Naive B cell (primary cell): ENCODE measurements around the gene RBM19. TPM values are rescaled to one million over a fixed set of nuclear protein-coding genes. Genes with fewer than 3 reads are reported as not detected.
A peak's percentile ranks its signal among the peaks of the same experiment; 100 is the strongest.
"Not testable (repeated sequence)": the region's sequence is repeated elsewhere in the genome, so short reads cannot be mapped to it uniquely, and the experiment has no call there.

ENCODE experiments used
- ATAC-seq, 2 donors: fragments of 150-1000 bp; cut with Tn5 transposase; 2 replicates each; pipeline ENCODE4 v1.10.0; 2021; ENCODE audit warnings: low read depth in 2 of 2, mild to moderate bottlenecking in 2 of 2, moderate library complexity in 2 of 2
- DNase-seq: peaks from one replicate; pipeline ENCODE4 v3.0.0; 2022
- H3K27ac Mint-ChIP-seq, 6 donors: one replicate each; pipeline ENCODE4 v1.8.0; 2020 to 2022; ENCODE audit warnings: mild to moderate bottlenecking in 6 of 6, mixed read lengths in 6 of 6, moderate library complexity in 5 of 6, inconsistent platforms in 2 of 6
- H3K27me3 Mint-ChIP-seq, 3 donors: one replicate each; pipeline ENCODE4 v1.8.0; 2021 to 2022; ENCODE audit warnings: mixed read lengths in 3 of 3, mild to moderate bottlenecking in 1 of 3
- H3K36me3 Mint-ChIP-seq, 2 donors: one replicate each; pipeline ENCODE4 v1.8.0; 2020 to 2022; ENCODE audit warnings: mixed read lengths in 2 of 2, inconsistent platforms in 1 of 2, mild to moderate bottlenecking in 1 of 2
- H3K4me1 Mint-ChIP-seq, 3 donors: one replicate each; pipeline ENCODE4 v1.8.0; 2020 to 2022; ENCODE audit warnings: mixed read lengths in 3 of 3, inconsistent platforms in 1 of 3, mild to moderate bottlenecking in 1 of 3, moderate library complexity in 1 of 3
- H3K4me3 Mint-ChIP-seq, 8 donors: one replicate each; pipeline ENCODE4 v1.8.0; 2020 to 2022; ENCODE audit warnings: mild to moderate bottlenecking in 8 of 8, mixed read lengths in 8 of 8, moderate library complexity in 8 of 8, inconsistent platforms in 2 of 8
- H3K9me3 Mint-ChIP-seq, 7 donors: one replicate each; pipeline ENCODE4 v1.8.0; 2020 to 2022; ENCODE audit warnings: mixed read lengths in 7 of 7, mild to moderate bottlenecking in 5 of 7, inconsistent platforms in 2 of 7, moderate library complexity in 1 of 7
- polyA plus RNA-seq, 6 donors: library from polyadenylated mRNA; unstranded; fragments of 300-500 nt; fragmentation: Illumina TruSeq; gene quantifications; one replicate each; pipeline ENCODE4 v1.2.3, GENCODE V29; 2021; ENCODE audit warnings: low read depth in 6 of 6

Gene RBM19
- polyA plus RNA-seq, 6 donors from 2014 or later: 5.6 to 18.9 (median 10.5) TPM

GRCh38 chr12:113820842-113821241 lies 145.3 kb downstream of the RBM19 start:
- ATAC-seq: no peak
- H3K27me3 Mint-ChIP-seq: no peaks in the 10 kb centered on the region
- H3K4me1 Mint-ChIP-seq: peaks cover 0 to 4% (median 1%) of the 10 kb centered on the region in 3 donors
- no peaks in the 10 kb centered on the region for H3K9me3 Mint-ChIP-seq
- no peak overlapping the region for H3K27ac Mint-ChIP-seq
- H3K36me3 Mint-ChIP-seq: peaks cover 12 to 32% of the 10 kb centered on the region in 2 donors
- DNase-seq: no peak
- H3K4me3 Mint-ChIP-seq: no peak overlapping the region

GRCh38 chr12:113820309-113820708 lies 145.8 kb downstream of the RBM19 start:
- H3K4me1 Mint-ChIP-seq: peaks cover 0 to 8% (median 1%) of the 10 kb centered on the region in 3 donors
- H3K4me3 Mint-ChIP-seq: peak overlapping the region in 3 of 8 donors; percentile 7 to 78 (median 25)
- H3K36me3 Mint-ChIP-seq: peaks cover 12 to 37% of the 10 kb centered on the region in 2 donors
- no peak for ATAC-seq
- no peak for DNase-seq
- no peaks in the 10 kb centered on the region for H3K27me3 Mint-ChIP-seq
- H3K27ac Mint-ChIP-seq: peak overlapping the region in 1 of 6 donors; percentile 74
- H3K9me3 Mint-ChIP-seq: no peaks in the 10 kb centered on the region

GRCh38 chr12:113819495-113819894 lies 146.6 kb downstream of the RBM19 start:
- no peak for DNase-seq
- H3K4me3 Mint-ChIP-seq: no peak overlapping the region
- ATAC-seq: no peak
- peaks cover 12 to 40% of the 10 kb centered on the region in 2 donors for H3K36me3 Mint-ChIP-seq
- H3K9me3 Mint-ChIP-seq: no peaks in the 10 kb centered on the region
- peaks cover 0 to 8% (median 0%) of the 10 kb centered on the region in 3 donors for H3K4me1 Mint-ChIP-seq
- H3K27me3 Mint-ChIP-seq: no peaks in the 10 kb centered on the region
- peak overlapping the region in 2 of 6 donors; percentile 33 to 84 for H3K27ac Mint-ChIP-seq

DNA sequence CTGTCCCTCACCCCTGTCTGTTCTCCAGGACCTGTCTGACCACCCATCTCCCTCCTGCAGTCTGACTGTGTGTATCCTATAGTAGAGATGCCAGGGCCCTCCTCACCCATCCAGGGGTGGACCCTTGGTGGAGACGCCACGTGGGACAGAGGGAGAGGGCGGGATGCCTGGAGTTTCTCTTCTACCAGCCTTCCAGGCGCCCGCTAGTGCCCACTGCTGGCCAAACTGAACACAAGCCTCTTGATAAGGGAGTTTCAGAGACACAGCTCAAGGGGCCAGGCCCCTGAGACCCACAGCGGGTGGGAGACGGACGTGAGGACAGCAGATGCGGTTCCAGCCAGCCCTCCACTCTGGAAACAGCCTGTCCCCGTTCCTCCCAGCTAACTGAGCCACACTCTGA lies 147.3 kb downstream of the RBM19 start:
- DNase-seq: no peak
- Mint-ChIP-seq H3K36me3 (peaks cover 12 to 37% of the 10 kb centered on the region in 2 donors), H3K27me3 (no peaks in the 10 kb centered on the region), H3K4me1 (peaks cover 0 to 7% (median 0%) of the 10 kb centered on the region in 3 donors), H3K9me3 (no peaks in the 10 kb centered on the region), H3K27ac (no peak overlapping the region), H3K4me3 (no peak overlapping the region)
- no peak for ATAC-seq

- no peak overlapping the region for H3K4me3 Mint-ChIP-seq
- no peaks in the 10 kb centered on the region for H3K9me3 Mint-ChIP-seq
- H3K27ac Mint-ChIP-seq: no peak overlapping the region
- DNase-seq (no peak), ATAC-seq (no peak)
- H3K27me3 Mint-ChIP-seq: no peaks in the 10 kb centered on the region
- H3K4me1 Mint-ChIP-seq: peaks cover 0 to 4% (median 0%) of the 10 kb centered on the region in 3 donors
- H3K36me3 Mint-ChIP-seq: peaks cover 12 to 32% of the 10 kb centered on the region in 2 donors
These were observed 147.8 kb downstream of the RBM19 start for GRCh38 chr12:113818283-113818682.

DNA sequence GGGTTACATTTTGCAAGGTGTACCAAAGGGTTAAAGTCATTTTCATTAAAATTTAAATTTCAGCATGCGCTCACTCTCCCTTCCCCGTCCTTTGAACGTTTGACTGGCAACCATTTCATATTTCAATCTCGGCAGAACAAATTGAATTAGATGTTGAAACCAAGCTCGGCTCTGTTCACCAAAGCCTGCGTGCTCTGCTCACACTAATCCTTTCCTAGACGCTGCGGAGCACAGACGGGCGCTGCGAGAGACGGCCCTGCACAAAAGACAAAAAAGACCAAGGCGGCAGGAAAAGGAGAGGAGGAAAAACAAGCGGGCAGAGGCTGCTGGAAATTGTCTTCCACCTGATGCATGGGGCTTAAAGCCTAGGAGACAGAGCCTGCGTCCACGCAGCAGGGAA lies 149.3 kb downstream of the RBM19 start:
- DNase-seq: no peak
- Mint-ChIP-seq H3K27ac (peak overlapping the region in 2 of 6 donors; percentile 65 to 70), H3K9me3 (no peaks in the 10 kb centered on the region), H3K4me3 (no peak overlapping the region), H3K4me1 (peaks cover 0 to 4% (median 0%) of the 10 kb centered on the region in 3 donors), H3K27me3 (no peaks in the 10 kb centered on the region), H3K36me3 (peaks cover 12 to 38% of the 10 kb centered on the region in 2 donors)
- ATAC-seq: no peak

DNA sequence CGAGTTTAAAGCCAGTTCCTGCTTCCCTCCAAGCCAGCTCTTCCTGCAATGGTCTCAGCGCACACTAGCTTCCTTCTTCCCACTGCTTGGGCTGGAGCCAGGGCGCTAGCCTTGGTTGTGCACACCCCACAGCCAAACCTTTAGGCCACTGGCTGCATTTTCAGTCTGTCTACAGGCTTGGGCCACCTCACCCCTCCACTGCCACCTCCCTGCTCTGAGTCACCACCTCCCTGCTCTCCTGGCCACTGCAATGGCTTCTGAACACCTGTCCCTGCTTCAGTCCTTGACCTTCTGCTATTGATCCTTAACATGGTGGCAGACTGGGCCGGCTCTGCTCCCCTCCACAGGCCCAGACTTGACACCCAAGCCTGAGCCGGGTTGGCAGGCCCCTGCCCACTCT lies 151.1 kb downstream of the RBM19 start:
- Mint-ChIP-seq H3K4me1 (peaks cover 0 to 4% (median 0%) of the 10 kb centered on the region in 3 donors), H3K9me3 (peaks cover 0 to 3% (median 0%) of the 10 kb centered on the region in 7 donors), H3K4me3 (peak overlapping the region in 1 of 8 donors; percentile 61), H3K27me3 (no peaks in the 10 kb centered on the region), H3K36me3 (peaks cover 15 to 26% of the 10 kb centered on the region in 2 donors), H3K27ac (peak overlapping the region in 1 of 6 donors; percentile 72)
- ATAC-seq (no peak), DNase-seq (no peak)

DNA sequence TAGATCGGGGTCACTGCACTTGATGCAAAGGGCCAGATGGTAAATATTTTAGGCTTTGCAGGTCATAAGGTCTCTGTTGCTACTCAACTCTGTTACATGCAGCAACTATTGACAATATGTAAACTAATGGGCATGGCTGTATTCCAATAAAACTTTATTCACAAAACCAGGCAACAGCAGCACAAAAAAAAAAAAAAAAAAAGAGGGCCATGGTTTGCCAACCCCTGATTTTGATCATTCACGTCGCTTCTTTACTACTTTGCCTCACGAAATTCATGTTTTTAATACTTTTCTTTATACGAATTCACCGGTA lies 152.9 kb downstream of the RBM19 start:
- no peak overlapping the region for H3K27ac Mint-ChIP-seq
- H3K36me3 Mint-ChIP-seq: peaks cover 16 to 28% of the 10 kb centered on the region in 2 donors
- DNase-seq (no peak), ATAC-seq (no peak)
- H3K9me3 Mint-ChIP-seq: peaks cover 0 to 4% (median 0%) of the 10 kb centered on the region in 7 donors
- no peaks in the 10 kb centered on the region for H3K27me3 Mint-ChIP-seq
- H3K4me3 Mint-ChIP-seq: no peak overlapping the region
- H3K4me1 Mint-ChIP-seq: peaks cover 0 to 4% (median 0%) of the 10 kb centered on the region in 3 donors

DNA sequence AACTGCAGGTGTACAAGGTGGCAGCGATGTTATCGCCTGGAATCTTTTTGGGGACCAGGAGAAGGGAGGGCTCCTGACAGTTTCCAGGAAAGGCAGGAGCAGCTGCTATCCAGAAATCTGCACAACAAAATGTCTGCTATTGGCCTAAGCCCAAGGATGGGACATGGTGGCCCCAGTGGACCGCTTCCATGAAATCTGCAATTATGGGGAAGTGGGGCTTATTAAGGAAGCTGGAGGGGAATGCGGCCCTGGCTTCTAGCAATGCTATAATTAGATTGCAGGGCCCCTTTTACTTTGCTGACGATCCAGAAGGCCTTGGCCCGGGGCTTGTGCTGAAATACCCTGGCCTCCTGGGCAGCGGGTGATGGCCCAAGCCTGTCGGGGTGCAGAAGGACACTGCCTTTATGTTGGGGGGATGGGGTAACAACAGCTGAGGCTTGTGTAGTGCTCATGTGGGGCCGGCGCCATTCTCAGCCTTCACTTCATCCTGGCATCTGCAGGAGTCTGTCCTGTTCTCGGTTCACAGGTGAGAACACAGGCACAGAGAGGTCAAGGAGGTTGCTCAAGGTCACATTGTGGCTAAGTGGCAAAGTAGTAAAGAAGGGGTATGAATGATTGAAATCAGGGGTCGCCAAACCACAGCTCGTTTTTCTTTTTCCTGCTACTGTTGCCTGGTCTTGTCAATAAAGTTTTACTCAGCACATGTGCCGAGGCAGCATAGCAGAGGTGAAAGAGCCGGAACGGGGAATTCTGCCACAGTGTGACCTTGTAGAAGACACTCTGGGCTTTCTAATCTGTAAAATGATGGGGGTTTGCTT lies 153.5 kb downstream of the RBM19 start:
- Mint-ChIP-seq H3K27me3 (no peaks in the 10 kb centered on the region), H3K9me3 (peaks cover 0 to 8% (median 0%) of the 10 kb centered on the region in 7 donors), H3K36me3 (peaks cover 16 to 32% of the 10 kb centered on the region in 2 donors), H3K4me1 (peaks cover 0 to 4% (median 0%) of the 10 kb centered on the region in 3 donors), H3K27ac (peak overlapping the region in 1 of 6 donors; percentile 53), H3K4me3 (peak overlapping the region in 1 of 8 donors; percentile 10)
- ATAC-seq (no peak), DNase-seq (no peak)

DNA sequence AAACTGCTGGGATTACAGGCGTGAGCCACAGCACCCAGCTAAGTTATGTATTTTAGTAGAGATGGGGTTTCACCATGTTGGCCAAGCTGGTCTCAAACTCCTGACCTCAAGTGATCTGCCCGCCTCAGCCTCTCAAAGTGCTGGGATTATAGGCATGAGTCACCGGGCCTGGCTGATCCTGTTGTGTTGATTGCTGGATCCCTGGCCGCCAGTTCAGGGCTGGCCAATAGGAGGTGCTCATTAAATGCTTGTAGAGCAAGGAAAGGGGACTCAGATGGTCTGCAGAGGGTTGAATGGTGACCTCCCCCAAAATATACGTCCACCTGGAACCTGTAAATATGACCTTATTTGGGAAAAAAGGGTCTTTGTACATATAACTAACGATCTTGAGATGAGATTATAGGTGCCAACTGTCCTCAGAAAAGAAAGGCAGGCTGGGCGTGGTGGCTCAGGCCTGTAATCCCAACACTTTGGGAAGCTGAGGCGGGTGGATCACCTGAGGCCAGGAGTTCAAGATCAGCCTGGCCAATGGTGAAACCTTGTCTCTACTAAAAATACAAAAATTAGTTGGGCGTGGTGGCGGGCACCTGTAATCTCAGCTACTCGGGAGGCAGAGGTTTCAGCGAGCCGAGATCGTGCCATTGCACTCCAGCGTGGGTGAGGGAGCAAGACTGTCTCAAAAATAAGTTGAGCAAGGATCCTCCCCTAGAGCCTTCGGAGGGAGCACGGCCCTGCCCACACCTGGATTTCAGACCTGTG lies 156.5 kb downstream of the RBM19 start:
- not testable (repeated sequence) for H3K4me1 Mint-ChIP-seq, H3K27ac Mint-ChIP-seq, ATAC-seq, DNase-seq, H3K4me3 Mint-ChIP-seq, H3K27me3 Mint-ChIP-seq
- peaks cover 1 to 19% (median 6%) of the 10 kb centered on the region in 7 donors for H3K9me3 Mint-ChIP-seq
- peaks cover 11 to 36% of the 10 kb centered on the region in 2 donors for H3K36me3 Mint-ChIP-seq

GRCh38 chr12:113808095-113808951 lies 157.8 kb downstream of the RBM19 start:
- Mint-ChIP-seq H3K27ac (peak overlapping the region in 1 of 6 donors; percentile 74), H3K27me3 (no peaks in the 10 kb centered on the region), H3K36me3 (peaks cover 11 to 36% of the 10 kb centered on the region in 2 donors), H3K4me1 (no peaks in the 10 kb centered on the region), H3K9me3 (peaks cover 1 to 19% (median 6%) of the 10 kb centered on the region in 7 donors), H3K4me3 (no peak overlapping the region)
- DNase-seq: no peak
- ATAC-seq: no peak

DNA sequence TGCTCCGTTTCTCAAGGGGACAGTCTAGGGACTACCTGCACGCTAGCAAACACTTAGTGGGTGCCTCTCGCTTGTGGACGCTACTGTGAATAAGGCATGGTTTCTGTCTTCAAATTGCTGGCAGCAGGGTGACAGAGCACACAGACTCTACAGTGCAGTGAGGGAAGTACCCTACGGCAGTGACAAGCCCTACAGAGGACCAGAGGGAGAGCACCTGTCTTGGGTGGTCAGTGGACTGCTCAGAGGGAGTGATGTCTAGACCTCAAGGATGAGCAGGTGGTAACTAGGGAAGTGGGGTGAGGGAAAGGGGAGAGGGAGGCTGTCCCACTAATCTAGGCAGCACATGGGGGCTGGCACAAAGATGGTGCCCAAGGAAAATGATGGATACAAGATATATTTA lies 160.5 kb downstream of the RBM19 start:
- peaks cover 0 to 15% (median 6%) of the 10 kb centered on the region in 7 donors for H3K9me3 Mint-ChIP-seq
- no peak overlapping the region for H3K4me3 Mint-ChIP-seq
- no peaks in the 10 kb centered on the region for H3K27me3 Mint-ChIP-seq
- no peak for DNase-seq
- no peaks in the 10 kb centered on the region for H3K4me1 Mint-ChIP-seq
- H3K36me3 Mint-ChIP-seq: peaks cover 11 to 29% of the 10 kb centered on the region in 2 donors
- no peak for ATAC-seq
- peak overlapping the region in 1 of 6 donors; percentile 48 for H3K27ac Mint-ChIP-seq
